GM19452 (cell line): ENCODE results near the gene CSMD2.

Source experiments
- ATAC-seq: cut with Tn5 transposase; IDR thresholded peaks from one replicate; pipeline ENCODE4 v1.9.1; 2021; ENCODE audit not compliant: unreplicated experiment

The CSMD2 gene

DNA sequence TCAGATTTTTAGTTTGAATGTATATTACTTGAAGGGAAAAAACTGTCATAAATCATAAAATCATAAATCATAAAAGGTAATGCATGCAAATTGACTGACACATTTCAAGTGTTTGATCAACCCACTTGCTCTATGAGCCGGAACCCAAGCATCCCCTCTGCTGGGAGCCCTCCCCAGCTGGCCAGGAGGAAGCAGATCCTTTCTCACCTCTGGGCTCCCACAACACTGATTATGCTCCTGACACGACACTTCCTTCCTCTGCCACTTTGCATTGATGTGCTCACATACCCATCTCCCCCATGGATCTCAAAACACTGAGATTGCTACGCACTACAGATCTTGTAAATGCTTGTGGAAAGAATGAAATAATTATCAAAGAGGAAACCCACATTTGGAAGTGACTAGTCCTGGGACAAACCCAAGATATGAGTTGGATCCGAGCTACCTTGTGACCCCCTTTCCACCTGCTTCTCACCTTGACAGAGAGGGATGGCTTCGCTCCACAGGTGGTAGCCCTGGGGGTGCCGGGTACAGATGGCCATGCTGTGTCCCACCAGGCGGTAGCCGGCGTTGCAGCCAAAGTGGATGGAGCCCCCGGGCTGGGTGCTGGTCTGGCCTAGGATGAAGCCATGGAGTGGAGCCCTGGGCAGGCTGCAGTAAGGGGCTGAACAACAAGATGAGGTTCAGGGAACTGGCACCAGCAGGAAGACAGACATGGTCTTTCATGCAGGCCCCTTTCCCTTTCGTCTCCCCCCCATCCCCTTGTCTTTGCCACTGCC, 588.0 kb downstream of the CSMD2 start:
- no peak for ATAC-seq

DNA sequence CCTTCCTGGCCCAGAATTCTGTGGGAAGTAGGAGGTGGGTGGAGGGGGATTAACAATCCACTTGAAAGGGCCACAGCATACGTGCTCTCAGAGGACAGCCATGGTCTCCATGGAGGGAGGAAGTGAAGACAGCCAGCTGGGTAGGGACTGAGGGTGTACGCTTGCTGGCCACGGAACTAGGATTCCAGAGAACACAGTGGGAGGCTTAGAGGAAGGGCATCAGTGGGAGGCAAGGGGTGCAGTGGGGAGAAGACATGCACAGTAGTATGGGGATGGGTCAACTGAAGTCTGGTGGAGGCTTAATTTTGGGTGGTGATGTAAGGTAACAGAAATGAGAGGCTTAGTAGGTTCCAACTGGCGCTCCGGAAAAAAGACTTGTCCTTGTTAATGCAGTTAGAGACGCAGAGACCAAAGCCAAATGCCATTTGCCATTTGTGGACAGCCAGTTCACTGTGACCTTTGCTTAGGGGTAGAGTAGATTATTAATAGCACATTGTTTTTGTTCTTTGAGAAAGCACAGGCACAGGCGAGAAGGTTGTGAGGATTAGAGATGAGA, 589.6 kb downstream of the CSMD2 start:
- ATAC-seq, result no peak

DNA sequence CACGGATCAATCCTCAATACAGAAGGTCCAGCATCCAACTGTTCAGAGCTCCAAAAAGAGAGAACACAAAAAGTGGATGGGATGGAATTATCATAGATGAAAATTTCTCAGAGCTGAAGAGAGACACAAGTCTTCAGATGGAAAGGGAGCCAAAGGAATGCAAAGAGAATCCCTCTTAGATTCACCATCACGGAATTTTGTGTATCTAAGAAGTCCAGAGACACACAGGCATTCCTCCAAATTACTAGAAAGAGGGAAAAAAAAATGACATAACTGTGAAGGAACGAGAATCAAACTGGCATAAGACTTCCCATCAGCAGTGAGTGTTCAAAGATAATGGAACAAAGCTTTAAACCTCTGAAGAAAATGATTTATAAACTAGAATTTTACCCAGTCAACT, 591.4 kb downstream of the CSMD2 start:
- ATAC-seq, result no peak

DNA sequence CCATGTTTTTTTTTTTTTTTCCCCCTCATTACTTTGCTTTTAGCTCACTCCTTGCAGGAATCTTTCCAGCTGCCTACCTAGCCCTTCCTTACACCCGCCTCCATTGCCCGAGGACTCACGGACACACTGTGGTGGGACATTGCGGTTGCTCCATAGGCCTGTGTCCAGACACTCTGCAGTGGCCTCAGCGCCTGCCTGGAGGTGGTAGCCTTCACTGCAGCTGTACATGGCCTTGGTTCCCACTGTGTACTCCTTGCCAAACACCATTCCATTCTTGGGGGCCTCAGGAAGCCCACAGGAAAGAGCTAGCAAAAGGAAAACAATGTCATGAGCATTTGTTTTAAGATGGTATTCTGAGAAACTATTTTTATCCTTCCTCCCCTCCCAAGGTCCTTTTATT, 592.6 kb downstream of the CSMD2 start:
- ATAC-seq, result no peak

DNA sequence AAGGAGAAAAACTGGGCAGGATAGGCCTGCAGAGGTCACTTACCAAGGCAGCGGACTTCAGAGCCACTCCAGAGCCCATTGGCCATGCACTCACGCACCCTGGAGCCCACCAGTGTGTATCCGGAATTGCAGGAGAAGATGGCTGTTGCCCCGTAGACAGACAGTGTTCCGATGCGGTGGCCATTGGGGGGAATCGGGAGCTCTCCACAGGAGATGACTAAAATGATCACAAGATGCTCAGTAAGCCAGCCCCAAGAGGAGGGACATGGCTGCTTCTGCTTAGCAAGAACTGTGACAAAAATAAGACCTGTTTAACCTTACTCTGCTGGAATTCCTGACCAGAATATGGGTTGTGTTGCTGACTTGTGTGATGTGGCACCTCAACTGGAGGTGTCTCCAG, 595.7 kb downstream of the CSMD2 start:
- no peak for ATAC-seq

DNA sequence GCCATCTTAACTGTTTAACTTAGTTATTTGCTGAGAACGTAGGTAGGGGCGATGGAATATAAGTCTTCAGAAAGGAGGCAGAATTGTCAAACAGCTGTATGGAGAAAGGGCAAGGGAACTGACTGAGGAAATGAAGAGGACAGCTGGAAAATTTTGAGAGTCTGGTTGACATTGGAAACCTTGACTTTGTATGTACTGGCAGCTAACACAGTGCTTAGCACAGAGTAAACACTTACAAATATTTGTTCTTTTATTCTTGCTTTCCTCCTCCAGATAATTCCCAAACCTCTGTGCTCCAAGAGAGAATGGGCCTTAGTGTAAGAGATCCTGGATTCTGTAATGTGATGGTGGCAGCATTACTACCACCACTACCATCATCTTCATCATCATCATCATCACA, 601.3 kb downstream of the CSMD2 start:
- ATAC-seq, result no peak

DNA sequence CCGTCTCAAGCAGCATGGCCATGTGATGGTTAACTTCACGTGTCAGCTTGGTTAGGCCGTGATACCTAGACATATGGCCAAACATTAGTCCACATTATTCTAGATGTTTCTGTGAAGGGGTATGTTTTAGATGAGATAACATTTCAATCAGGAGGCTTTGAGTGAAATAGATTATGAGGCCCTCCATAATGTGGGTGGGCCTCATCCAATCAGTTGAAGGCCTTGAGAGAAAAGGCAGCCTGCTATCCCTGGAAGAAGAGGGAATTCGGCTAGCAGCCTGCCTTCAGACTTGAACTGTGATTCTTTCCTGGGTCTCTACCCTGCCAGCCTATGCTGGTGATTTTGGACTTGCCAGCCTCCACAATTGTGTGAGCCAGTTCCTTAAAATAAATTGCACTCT, 602.5 kb downstream of the CSMD2 start:
- no peak for ATAC-seq

DNA sequence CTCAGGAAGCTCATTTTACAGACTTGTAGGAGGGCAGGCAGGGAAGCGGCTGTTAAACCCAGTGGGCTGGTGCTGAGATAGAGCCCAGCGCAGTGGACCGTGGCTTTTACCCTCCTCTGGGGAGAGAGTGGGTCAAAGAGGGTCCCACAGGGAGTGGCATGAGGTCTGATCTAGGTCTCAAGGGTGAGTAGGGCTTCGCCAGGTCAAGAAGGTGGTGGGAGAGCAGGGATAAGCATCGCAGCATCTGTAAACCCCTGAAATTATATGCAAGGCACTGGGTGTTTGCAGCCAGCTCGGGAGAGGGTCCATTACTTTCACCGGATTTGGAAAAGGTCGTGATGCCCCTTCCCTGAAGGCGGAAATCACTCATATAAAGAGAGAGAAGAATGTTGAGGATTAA, 603.5 kb downstream of the CSMD2 start:
- no peak for ATAC-seq

DNA sequence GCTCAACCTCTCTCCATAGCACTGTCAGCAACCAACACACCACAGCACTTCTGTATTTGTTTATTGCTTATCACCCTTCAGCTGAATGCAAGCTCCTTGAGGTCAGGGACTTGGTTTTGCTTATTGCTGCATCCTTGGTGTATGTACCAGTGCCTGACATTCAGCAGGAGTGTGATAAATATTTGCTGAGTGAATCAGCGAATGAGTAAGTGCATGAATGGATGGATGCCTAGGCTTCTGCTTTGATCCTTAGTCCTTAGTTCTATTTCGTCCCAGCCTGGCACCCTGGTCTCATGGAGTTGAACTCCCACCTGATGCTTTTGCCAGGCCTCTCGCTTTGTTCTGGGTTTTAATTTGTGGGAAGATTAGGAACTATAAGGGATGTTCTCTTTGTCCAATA, 604.4 kb downstream of the CSMD2 start:
- no peak for ATAC-seq

DNA sequence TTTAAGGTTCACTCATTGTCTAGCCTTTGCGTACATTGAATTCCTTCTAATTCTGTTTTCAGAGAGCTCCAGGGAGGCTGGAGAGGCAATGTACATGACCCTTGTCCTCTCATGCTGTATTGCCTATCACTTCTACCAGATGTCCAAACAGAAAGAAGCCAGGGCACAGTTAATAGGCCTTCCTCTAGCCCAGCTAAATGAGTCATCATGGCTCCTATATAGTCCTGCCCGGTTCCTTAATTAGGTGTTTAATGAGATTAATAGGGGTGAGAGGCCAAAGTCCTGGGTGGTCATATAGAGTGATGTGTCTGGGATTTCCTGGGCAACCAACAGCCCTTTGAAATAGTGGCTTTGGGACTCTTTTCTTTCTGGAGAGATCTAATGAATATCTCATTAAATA, 616.3 kb downstream of the CSMD2 start:
- ATAC-seq, result no peak

DNA sequence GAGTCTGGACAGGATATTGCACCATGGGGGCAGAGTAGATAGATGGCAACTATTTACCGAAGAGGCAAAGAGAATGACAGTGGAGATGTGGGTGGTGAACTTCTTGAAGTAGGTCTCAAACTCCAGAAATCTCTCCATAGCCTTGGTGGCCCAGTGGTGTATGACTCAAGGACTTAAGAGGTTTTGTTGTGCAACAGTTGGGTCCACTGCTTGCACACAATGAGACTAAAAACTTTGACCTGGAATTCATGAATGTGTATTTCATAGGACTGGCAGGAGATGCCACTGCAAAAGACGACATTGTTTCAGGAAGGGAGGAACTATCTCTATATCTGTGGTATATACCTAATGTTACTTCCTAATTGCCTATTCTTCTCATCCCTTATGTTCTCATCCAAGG, 616.7 kb downstream of the CSMD2 start:
- no peak for ATAC-seq

DNA sequence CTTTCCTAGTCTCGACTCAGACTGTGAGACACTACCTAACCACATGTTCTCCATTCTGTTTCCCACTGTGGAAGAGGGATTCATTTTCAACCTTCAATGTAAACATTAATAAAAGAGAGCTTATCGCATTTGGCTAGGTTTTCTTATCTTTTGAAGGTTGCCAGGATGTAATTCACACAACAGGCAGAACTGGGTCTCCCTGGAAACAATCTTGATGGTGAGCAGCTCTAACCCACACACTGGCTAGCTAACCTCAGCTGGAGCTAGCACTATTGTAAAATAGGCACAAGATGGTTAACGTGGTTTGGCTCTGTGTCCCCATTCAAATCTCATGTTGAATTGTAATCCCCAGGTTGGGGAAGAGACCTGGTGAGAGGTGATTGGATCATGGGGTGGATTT, 617.5 kb downstream of the CSMD2 start:
- ATAC-seq, result no peak

DNA sequence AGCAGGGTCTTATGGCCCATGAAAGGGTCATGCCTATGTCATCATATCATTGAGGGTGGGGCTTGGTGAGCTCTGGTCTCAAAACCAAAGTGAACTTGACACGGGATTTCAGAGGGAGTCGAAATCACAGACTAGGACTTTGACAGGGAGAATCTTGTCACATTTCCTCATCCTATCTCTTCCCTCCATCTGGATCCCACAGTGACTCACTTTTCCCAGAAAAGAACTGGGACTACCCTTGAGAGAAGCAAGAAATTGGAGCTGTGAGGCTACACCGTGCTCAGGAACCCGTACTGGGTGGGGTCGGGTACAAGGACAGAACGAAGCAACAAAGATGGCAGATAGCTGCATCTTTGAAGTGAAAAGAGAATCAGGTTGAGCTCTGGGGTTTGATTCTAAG, 623.1 kb downstream of the CSMD2 start:
- ATAC-seq, result no peak

DNA sequence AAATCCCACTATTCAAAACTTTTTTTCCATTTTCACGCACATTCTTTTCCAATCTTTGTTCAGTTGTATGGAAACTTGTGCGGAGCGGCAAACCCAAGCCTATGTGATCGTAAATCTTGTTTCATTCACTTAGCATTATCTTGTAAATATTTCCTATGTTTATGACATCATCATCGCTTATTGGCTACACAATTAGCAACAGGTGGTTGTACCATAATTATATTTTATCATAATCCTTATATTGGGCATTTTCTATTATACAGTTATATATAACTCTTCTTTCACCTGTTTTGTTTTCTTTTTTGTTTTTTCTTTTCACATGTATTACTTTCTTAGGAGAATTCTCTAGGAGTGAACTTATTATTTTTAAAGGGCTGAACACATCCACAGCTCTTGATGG, 627.1 kb downstream of the CSMD2 start:
- ATAC-seq, result no peak

DNA sequence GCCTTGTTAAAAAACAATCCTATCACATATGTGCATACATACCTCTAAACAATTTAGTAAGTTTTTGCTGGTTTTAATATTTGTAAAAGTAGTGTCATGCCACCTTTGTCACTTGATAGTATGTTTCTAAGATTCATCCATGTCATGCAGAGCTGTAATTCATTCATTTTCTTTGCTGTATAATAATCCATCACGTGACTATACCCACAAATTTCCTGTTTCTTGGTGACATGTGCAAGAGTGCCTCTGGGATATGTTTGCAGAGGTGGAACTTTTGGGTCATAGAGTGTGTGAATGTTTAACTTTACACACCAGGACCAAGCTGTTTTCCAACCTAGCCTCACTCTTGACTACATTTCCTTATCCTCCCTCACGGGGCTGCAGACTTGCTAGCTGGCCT, 629.7 kb downstream of the CSMD2 start:
- no peak for ATAC-seq

DNA sequence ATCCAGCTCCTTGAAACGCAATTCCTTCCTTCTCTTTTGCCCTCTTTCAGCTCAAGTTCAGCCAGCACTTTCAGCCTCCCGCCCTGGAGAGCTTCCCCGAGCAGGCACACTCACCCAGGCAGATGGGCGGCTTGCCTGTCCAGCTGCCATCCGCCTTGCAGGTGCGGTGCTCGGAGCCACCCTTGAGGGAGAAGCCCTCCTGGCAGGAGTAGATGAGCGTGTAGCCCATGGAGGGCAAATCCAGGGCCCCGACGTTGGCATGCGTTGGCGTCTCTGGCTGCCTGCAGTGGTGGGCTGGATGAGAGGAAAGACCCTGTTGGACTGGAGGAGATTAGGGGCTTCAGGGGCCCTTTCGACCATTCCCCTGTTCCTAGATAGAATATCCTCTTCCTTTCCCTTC, 632.1 kb downstream of the CSMD2 start:
- no peak for ATAC-seq

DNA sequence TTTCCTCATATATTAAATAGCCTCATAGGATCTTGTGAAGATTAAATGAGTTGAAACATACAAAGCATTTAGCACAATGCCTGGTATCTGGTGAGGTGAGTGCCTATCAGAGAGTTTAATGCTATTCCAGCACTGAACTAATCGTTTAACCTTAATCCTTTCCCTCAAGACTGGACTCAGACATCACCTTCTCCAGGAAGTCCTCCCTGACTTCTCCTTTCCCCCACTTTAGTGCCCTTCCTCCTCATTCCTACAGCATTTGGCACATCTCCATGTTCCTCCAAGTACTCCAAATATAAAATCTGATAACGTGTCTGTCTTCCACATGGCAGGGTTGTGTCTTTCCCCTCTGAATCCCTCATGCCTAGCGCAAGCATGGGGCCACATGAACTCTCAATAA, 632.8 kb downstream of the CSMD2 start:
- no peak for ATAC-seq

DNA sequence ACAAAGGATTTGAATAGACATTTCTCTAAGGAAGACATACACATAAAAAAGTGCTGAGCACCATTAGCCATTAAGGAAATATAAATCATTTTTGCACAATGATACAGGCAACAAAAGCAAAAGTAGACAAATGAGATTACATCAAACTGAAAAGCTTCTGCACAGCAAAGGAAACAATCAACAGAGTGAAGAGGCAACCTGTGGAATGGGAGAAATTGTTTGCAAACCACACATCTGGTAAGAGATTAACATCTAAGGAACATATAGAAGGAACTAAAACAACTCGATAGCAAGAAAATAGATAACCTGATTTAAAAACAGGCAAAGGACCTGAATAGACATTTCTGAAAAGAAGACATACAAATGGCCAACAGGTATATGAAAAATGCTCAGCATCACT, 635.1 kb downstream of the CSMD2 start:
- no peak for ATAC-seq

DNA sequence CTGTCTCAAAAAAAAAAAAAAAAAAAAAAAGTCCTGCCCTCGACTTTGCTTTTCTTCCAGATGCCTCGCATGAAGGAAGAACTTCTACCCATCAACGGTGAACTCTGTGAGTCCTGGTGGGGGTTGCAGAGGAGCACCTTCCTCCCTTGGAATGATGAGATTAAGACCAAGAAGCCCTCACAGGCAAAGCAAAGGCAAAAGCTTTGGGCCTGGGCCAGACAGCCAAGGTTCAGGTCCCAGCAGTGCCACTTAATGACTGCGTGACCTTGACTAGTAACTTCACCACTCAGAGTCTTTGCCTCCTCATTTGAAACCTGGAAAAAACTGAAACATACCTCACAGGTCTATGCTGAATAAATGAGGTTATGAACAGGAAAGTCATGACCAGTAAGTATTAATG, 637.1 kb downstream of the CSMD2 start:
- no peak for ATAC-seq

DNA sequence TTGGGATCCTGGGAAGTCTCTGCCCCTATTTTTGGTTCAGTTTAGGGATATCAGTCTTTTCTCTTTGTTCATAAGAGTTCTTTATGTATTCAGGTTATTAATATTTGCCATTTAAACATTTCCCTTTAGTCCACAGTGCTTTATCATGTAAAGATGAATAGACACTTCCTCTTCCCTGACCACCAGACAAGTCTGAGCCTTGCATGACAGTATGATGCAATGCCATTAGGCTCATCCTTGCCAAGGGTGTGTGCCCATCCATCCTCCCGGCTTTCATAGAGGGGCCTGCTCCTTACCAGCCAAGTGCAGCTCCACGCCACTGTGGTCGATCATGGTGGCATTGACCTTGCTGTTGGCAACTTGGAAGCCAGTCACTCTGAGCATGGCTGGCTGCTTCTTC, 640.4 kb downstream of the CSMD2 start:
- no peak for ATAC-seq

DNA sequence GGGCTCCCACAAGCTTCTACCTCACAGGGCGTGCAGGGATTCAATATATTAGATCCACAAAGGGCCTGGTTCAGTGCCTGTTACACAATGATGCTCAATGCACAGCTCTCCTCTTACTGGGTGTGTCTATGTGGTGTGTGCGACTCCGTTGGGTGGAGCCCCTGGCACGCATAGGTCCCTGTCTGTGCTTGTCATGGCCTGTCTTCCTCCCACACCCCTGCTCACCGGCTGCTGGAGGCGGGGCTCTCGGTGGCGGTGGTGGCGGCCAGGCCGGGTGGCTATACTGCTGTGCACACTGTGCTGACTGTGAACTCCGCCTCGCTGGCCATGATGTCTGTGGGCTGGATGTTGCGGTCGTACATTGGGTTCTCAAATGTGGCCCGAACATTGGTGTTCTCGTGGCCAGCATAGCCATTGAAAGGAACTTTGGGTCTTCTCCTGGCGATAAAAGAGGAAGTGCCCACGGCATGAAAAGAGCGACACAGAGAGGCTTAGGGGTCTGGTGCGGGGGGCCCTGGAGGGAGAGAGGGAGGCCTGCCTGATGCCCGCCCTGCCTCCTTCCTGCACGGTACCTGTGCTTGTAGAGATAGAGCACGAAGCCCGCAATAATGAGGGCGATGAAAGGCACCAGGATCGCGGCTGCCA, 645.7 kb downstream of the CSMD2 start:
- no peak for ATAC-seq

DNA sequence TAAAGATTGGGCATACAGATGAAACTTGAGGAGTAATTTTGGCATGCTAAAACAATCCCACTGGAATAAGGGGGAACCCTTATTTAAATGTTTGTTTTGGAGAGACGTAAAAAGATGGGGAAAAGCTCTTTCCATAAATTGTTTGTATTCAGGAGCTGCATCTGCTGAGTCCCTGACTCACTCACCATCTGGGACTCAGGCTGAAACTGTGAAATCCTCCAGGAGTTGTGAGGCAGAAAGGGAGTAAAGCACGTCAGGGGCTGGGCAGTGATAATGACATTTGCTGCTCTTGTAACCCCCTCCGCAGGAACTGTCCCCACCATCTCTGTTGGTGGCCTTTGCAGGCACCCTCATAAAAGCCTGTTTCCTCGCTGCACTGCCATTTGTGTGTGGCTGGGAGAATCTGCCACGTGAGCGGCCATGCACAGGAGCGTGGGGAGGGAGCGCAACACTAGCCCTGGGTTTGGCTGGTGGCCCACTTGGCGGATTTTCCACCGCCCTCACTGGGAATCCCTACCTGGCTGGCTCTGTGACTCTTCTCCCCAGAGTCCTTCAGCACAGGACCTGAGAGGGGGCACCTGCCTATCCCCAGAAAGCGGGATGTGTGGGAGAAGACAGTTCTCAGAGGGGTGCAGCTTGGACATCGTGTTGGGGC, 647.3 kb downstream of the CSMD2 start:
- no peak for ATAC-seq
